ENCODE data around the gene CCDC39. TPM values are rescaled to one million over a fixed set of nuclear protein-coding genes. Genes with fewer than 3 reads are reported as not detected.

Gene CCDC39
- total and polyA plus RNA-seq, 9 of the 15 experiments (the other 6 are each of a cell fraction or from before 2014, with no cell fraction given) = not detected

DNA sequence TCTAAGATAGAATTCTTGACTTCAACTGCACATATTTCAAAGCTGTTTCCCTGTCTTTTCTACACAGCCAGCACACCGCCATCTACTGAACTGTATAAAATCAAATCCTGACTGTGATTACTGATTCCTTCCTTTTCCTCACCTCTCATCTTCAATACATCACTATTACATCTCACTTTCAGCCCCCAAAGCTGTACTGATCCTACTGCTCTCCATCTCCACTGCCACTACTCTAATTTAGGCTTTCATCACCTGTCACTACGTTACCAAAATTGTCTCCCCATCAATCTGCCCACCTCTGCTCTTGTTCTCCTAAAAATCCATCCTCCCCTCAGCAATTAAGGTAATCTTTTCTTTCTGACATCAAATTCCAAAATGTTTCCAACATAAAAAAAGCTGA lies 4.5 kb upstream of the CCDC39 start:
- H3K27ac ChIP-seq (ENCODE audit: extremely low read depth, low read depth, low read length) = no peak overlapping the region
- DNase-seq (ENCODE audit: extremely low read depth in 1 of 4, low spot score in 3 of 4) = no peak
- no peaks in the 10 kb centered on the region for H3K36me3 ChIP-seq (ENCODE audit: control insufficient read depth, insufficient read depth, low read length)
- no peak overlapping the region for H3K4me2 ChIP-seq (ENCODE audit: insufficient read depth, low read length)
- H3K9me1 ChIP-seq (ENCODE audit: control insufficient read depth, insufficient read depth, low read length) = no peaks in the 10 kb centered on the region
- CTCF ChIA-PET (ENCODE audit: low intra/inter-chr PET ratio) = no interaction called here
- ATAC-seq = no peak
- BruUV-seq (replicated peaks) = no TSS peak
- H4K20me1 ChIP-seq (replicated peaks; ENCODE audit: control insufficient read depth, insufficient read depth, low read length) = no peaks in the 10 kb centered on the region
- POLR2A ChIA-PET = no interaction called here
- FAIRE-seq = no peak
- 0% methylated on average over 2 of the region's 2 CpGs for WGBS (ENCODE audit: insufficient coverage, low coverage, missing lambda C conversion rate)
- no peak overlapping the region for H3K9ac ChIP-seq (ENCODE audit: insufficient read depth in 1 of 2, low read depth in 2 of 2, low read length in 2 of 2)
- no peak overlapping the region for H2AFZ ChIP-seq (ENCODE audit: low read depth, low read length)
- no peak overlapping the region for H3K4me3 ChIP-seq
- intact Hi-C loops (cut with micrococcal nuclease) = no loop called here
- TF ChIP-seq PCBP1 (IDR thresholded peaks at IDR 0.05; ENCODE audit: low read depth, low read length, poor library complexity, severe bottlenecking) (no peak), MAFG (tag; conservative IDR thresholded peaks at IDR 0.05) (no peak), RFX1 (IDR thresholded peaks at IDR 0.05) (no peak), CHD2 (IDR thresholded peaks at IDR 0.05; ENCODE audit: low read depth, low read length) (no peak), TAF9B (IDR thresholded peaks at IDR 0.05; ENCODE audit: partially characterized antibody) (no peak), ZNF444 (CRISPR knock-in tag; IDR thresholded peaks at IDR 0.05) (no peak)
- TF ChIP-seq, protein P1, sequence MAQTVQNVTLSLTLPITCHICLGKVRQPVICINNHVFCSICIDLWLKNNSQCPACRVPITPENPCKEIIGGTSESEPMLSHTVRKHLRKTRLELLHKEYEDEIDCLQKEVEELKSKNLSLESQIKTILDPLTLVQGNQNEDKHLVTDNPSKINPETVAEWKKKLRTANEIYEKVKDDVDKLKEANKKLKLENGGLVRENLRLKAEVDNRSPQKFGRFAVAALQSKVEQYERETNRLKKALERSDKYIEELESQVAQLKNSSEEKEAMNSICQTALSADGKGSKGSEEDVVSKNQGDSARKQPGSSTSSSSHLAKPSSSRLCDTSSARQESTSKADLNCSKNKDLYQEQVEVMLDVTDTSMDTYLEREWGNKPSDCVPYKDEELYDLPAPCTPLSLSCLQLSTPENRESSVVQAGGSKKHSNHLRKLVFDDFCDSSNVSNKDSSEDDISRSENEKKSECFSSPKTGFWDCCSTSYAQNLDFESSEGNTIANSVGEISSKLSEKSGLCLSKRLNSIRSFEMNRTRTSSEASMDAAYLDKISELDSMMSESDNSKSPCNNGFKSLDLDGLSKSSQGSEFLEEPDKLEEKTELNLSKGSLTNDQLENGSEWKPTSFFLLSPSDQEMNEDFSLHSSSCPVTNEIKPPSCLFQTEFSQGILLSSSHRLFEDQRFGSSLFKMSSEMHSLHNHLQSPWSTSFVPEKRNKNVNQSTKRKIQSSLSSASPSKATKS (CRISPR knock-in tag; IDR thresholded peaks at IDR 0.05) = no peak
- TF ChIP-seq, protein P2, sequence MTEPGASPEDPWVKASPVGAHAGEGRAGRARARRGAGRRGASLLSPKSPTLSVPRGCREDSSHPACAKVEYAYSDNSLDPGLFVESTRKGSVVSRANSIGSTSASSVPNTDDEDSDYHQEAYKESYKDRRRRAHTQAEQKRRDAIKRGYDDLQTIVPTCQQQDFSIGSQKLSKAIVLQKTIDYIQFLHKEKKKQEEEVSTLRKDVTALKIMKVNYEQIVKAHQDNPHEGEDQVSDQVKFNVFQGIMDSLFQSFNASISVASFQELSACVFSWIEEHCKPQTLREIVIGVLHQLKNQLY (CRISPR knock-in tag; conservative IDR thresholded peaks at IDR 0.05) = no peak
- TF ChIP-seq, protein P3, sequence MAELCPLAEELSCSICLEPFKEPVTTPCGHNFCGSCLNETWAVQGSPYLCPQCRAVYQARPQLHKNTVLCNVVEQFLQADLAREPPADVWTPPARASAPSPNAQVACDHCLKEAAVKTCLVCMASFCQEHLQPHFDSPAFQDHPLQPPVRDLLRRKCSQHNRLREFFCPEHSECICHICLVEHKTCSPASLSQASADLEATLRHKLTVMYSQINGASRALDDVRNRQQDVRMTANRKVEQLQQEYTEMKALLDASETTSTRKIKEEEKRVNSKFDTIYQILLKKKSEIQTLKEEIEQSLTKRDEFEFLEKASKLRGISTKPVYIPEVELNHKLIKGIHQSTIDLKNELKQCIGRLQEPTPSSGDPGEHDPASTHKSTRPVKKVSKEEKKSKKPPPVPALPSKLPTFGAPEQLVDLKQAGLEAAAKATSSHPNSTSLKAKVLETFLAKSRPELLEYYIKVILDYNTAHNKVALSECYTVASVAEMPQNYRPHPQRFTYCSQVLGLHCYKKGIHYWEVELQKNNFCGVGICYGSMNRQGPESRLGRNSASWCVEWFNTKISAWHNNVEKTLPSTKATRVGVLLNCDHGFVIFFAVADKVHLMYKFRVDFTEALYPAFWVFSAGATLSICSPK (IDR thresholded peaks at IDR 0.05; ENCODE audit: borderline replicate concordance) = no peak
- TF ChIP-seq, protein P4, sequence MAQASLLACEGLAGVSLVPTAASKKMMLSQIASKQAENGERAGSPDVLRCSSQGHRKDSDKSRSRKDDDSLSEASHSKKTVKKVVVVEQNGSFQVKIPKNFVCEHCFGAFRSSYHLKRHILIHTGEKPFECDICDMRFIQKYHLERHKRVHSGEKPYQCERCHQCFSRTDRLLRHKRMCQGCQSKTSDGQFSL (CRISPR knock-in tag; IDR thresholded peaks at IDR 0.05) = no peak
- TF ChIP-seq, protein P4 (tag; IDR thresholded peaks at IDR 0.05) = no peak
- TF ChIP-seq, protein P5, sequence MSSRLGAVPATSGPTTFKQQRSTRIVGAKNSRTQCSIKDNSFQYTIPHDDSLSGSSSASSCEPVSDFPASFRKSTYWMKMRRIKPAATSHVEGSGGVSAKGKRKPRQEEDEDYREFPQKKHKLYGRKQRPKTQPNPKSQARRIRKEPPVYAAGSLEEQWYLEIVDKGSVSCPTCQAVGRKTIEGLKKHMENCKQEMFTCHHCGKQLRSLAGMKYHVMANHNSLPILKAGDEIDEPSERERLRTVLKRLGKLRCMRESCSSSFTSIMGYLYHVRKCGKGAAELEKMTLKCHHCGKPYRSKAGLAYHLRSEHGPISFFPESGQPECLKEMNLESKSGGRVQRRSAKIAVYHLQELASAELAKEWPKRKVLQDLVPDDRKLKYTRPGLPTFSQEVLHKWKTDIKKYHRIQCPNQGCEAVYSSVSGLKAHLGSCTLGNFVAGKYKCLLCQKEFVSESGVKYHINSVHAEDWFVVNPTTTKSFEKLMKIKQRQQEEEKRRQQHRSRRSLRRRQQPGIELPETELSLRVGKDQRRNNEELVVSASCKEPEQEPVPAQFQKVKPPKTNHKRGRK (tag; IDR thresholded peaks at IDR 0.05) = no peak
- H3K79me2 ChIP-seq (ENCODE audit: control insufficient read depth, insufficient read depth, low read length) = no peaks in the 10 kb centered on the region
- H3K27me3 ChIP-seq (ENCODE audit: control insufficient read depth in 2 of 2, insufficient read depth in 2 of 2, low read length in 2 of 2) = peaks cover 0 to 11% of the 10 kb centered on the region in 2 experiments; a peak in 1 of 5 replicates
- no peaks in the 10 kb centered on the region for H3K9me3 ChIP-seq (replicated peaks; ENCODE audit: control insufficient read depth, insufficient read depth, low read depth, low read length)
- H3K4me1 ChIP-seq (replicated peaks in 1 of 2; ENCODE audit: control insufficient read depth in 2 of 2, insufficient read depth in 2 of 2, low read length in 2 of 2) = peaks cover 0 to 9% of the 10 kb centered on the region in 2 experiments; a peak in 2 of 5 replicates
- in situ Hi-C loops (cut with MboI) = no loop called here

Measured in K562 (cell line).